HepG2 (cell line): Measurements from ENCODE around the gene NOX3. TPM values are rescaled to one million over a fixed set of nuclear protein-coding genes. Genes with fewer than 3 reads are reported as not detected.
A peak's percentile ranks its signal among the peaks of the same experiment; 100 is the strongest.

Source experiments
- ATAC-seq: fragments of 200-7000 bp; cut with Tn5 transposase; 3 replicates; pipeline ENCODE4 v1.9.1; 2020; ENCODE audit warnings: mild to moderate bottlenecking, moderate library complexity
- BruUV-seq: library from RNA; stranded (reverse); fragments of 400-500 nt; replicated peaks from 2 replicates; lab custom pipeline; 2021; lab: Mats Ljungman, UMichigan
- CTCF ChIA-PET: fragments of 300-600 bp; formaldehyde crosslinking; extraction: SDS; loops from one replicate; lab custom pipeline; 2021; ENCODE audit warnings: low total read pairs, inconsistent platforms, low intra/inter-chr PET ratio; lab: Yijun Ruan, JAX
- POLR2A ChIA-PET: fragments of 350-600 bp; sonication (Branson Sonifier 250); formaldehyde crosslinking; loops from one replicate; lab custom pipeline; 2020; ENCODE audit warnings: antibody characterized with exemption, inconsistent platforms; lab: Yijun Ruan, JAX
- DNase-seq: peaks from one replicate; pipeline ENCODE4 v3.0.0-alpha.2; 2015; ENCODE audit warnings: low spot score
- FAIRE-seq: peaks from 3 replicates; lab custom pipeline; 2011; peaks lifted over from hg19 to GRCh38; lab: Jason Lieb, UNC
- H2AFZ ChIP-seq: one replicate; pipeline ENCODE4 v1.6.1; 2011; ENCODE audit warnings: low read length, inconsistent platforms
- H3K27ac ChIP-seq: fragments of 300-600 bp; 3 replicates; pipeline ENCODE4 v1.8.0; 2011; ENCODE audit warnings: mixed run types, mild to moderate bottlenecking, mixed read lengths, low read length, inconsistent platforms; ENCODE audit not compliant: insufficient read depth; ENCODE audit errors: extremely low read length
- H3K27me3 ChIP-seq, 2 experiments: fragments of 200-600 bp in 1 of 2; 2 replicates in 1 of 2; 3 replicates in 1 of 2; pipeline versions ENCODE4 v1.6.0 to v1.8.0; 2011; ENCODE audit warnings: low read length in 2 of 2, mild to moderate bottlenecking in 2 of 2, moderate library complexity in 2 of 2, inconsistent platforms in 1 of 2; ENCODE audit not compliant: insufficient read depth in 2 of 2, control insufficient read depth in 1 of 2
- H3K36me3 ChIP-seq, 2 experiments: fragments of 200-600 bp in 1 of 2; replicated peaks in 1 of 2; 2 replicates in 1 of 2; 3 replicates in 1 of 2; pipeline versions ENCODE4 v1.5.1 to v1.8.0; 2011; ENCODE audit warnings: low read length in 2 of 2, inconsistent platforms in 1 of 2; ENCODE audit not compliant: insufficient read depth in 2 of 2, control insufficient read depth in 1 of 2
- H3K4me1 ChIP-seq: 2 replicates; pipeline ENCODE4 v1.5.1; 2012; ENCODE audit warnings: low read length, inconsistent platforms; ENCODE audit not compliant: insufficient read depth
- H3K4me2 ChIP-seq: 2 replicates; pipeline ENCODE4 v1.6.0; 2011; ENCODE audit warnings: low read depth, low read length, inconsistent platforms
- H3K4me3 ChIP-seq, 3 experiments: fragments of 200-600 bp in 1 of 3; sonication (generic), shearing (Covaris generic) in 1 of 3; replicated peaks in 1 of 3; 2 replicates each; pipeline ENCODE4 v1.5.1; 2011 to 2016; ENCODE audit warnings: low read length in 3 of 3, inconsistent platforms in 2 of 3, low read depth in 2 of 3, mild to moderate bottlenecking in 2 of 3, control low read depth in 1 of 3, mixed read lengths in 1 of 3; ENCODE audit not compliant: insufficient read depth in 1 of 3
- H3K79me2 ChIP-seq: one replicate; pipeline ENCODE4 v1.6.1; 2011; ENCODE audit warnings: low read length, inconsistent platforms; ENCODE audit not compliant: insufficient read depth
- H3K9ac ChIP-seq: 2 replicates; pipeline ENCODE4 v1.6.0; 2011; ENCODE audit warnings: mild to moderate bottlenecking, low read depth, low read length, inconsistent platforms; ENCODE audit not compliant: insufficient read depth
- H3K9me3 ChIP-seq: 2 replicates; pipeline ENCODE4 v1.5.1; 2012; ENCODE audit warnings: mild to moderate bottlenecking, low read length
- H4K20me1 ChIP-seq: 2 replicates; pipeline ENCODE4 v1.6.0; 2011; ENCODE audit warnings: inconsistent platforms, mild to moderate bottlenecking, low read length, moderate library complexity; ENCODE audit not compliant: insufficient read depth
- MAZ ChIP-seq, 2 experiments: sonication (generic) in 1 of 2; formaldehyde crosslinking in 1 of 2; IDR thresholded peaks; 2 replicates each; pipeline versions ENCODE4 v1.5.0 to v1.6.1; 2012 to 2020; ENCODE audit warnings: low read depth in 2 of 2, mild to moderate bottlenecking in 2 of 2, borderline replicate concordance in 1 of 2, improper control_type of control experiment in 1 of 2, low read length in 1 of 2, missing genetic modification reagents in 1 of 2, moderate library complexity in 1 of 2
- NR2F6 ChIP-seq, 2 experiments: IDR thresholded peaks; 2 replicates each; pipeline ENCODE4 v1.6.1; 2016; ENCODE audit warnings: antibody characterized with exemption in 1 of 2, mild to moderate bottlenecking in 1 of 2
- SAFB2 ChIP-seq: sonication (generic); formaldehyde crosslinking; IDR thresholded peaks from 2 replicates; pipeline ENCODE4 v1.5.1; 2020; ENCODE audit warnings: missing genetic modification reagents, low read depth, mild to moderate bottlenecking, borderline replicate concordance
- SIX4 ChIP-seq: sonication (generic); formaldehyde crosslinking; IDR thresholded peaks from 2 replicates; pipeline ENCODE4 v1.4.0; 2020; ENCODE audit warnings: missing genetic modification reagents
- ZNF34 ChIP-seq: sonication (generic); formaldehyde crosslinking; IDR thresholded peaks from 2 replicates; pipeline ENCODE4 v1.4.0; 2020; ENCODE audit warnings: mild to moderate bottlenecking, missing genetic modification reagents, borderline replicate concordance
- WGBS: methylation state at CpG from one replicate; pipeline ENCODE4 v1.1.6; 2017; ENCODE audit warnings: low lambda C conversion rate; 5-methylcytosine and 5-hydroxymethylcytosine counted together
- in situ Hi-C: cut with HindIII; loops from 2 replicates; pipeline ENCODE4 v1.10.0; 2017; ENCODE audit warnings: low pct_unique_long_range_greater_than_20kb; ENCODE audit not compliant: extremely low pct_ligation_motif_present
- intact Hi-C: fragments of 100-400 bp; cut with micrococcal nuclease; formaldehyde crosslinking; loops from one replicate; pipeline ENCODE4 v1.10.0; 2022; ENCODE audit not compliant: unreplicated experiment
- polyA plus RNA-seq, 8 experiments: library from polyadenylated mRNA; depleted of rRNA in 3 of 8; stranded (reverse) in 7 of 8; unstranded in 1 of 8; fragments of >200 nt; fragmentation: Illumina TruSeq in 4 of 8; extraction: Trizol in 4 of 8; gene quantifications; 2 replicates each; pipeline versions ENCODE4 v1.2.1 to v1.2.3, GENCODE V29; 2011 to 2016; ENCODE audit warnings: low read depth in 4 of 8, missing spikeins in 1 of 8, mixed read lengths in 1 of 8; ENCODE audit not compliant: insufficient read depth in 1 of 8
- total RNA-seq, 5 experiments: library from RNA; depleted of rRNA; stranded (reverse); fragments of >200 nt; fragmentation: Illumina TruSeq; extraction: Trizol; gene quantifications; 2 replicates each; pipeline ENCODE4 v1.2.3, GENCODE V29; 2016; ENCODE audit warnings: low read depth in 1 of 5
- TF ChIP-seq, protein P1 (sequence below): sonication (generic); formaldehyde crosslinking; IDR thresholded peaks from 2 replicates; pipeline ENCODE4 v1.4.0; 2020; ENCODE audit warnings: missing genetic modification reagents
- TF ChIP-seq, protein P2 (sequence below): sonication (generic); formaldehyde crosslinking; IDR thresholded peaks from 2 replicates; pipeline ENCODE4 v1.4.0; 2020; ENCODE audit warnings: mild to moderate bottlenecking, low read depth, missing genetic modification reagents
- TF ChIP-seq, protein P3 (sequence below): sonication (generic); formaldehyde crosslinking; IDR thresholded peaks from 2 replicates; pipeline ENCODE4 v1.9.0; 2021; ENCODE audit warnings: mild to moderate bottlenecking, missing genetic modification reagents

NOX3 gene
- total and polyA plus RNA-seq, 2 of the 13 experiments (the other 11 are each of a cell fraction or from before 2014, with no cell fraction given), result 0.09 to 0.18 TPM

DNA sequence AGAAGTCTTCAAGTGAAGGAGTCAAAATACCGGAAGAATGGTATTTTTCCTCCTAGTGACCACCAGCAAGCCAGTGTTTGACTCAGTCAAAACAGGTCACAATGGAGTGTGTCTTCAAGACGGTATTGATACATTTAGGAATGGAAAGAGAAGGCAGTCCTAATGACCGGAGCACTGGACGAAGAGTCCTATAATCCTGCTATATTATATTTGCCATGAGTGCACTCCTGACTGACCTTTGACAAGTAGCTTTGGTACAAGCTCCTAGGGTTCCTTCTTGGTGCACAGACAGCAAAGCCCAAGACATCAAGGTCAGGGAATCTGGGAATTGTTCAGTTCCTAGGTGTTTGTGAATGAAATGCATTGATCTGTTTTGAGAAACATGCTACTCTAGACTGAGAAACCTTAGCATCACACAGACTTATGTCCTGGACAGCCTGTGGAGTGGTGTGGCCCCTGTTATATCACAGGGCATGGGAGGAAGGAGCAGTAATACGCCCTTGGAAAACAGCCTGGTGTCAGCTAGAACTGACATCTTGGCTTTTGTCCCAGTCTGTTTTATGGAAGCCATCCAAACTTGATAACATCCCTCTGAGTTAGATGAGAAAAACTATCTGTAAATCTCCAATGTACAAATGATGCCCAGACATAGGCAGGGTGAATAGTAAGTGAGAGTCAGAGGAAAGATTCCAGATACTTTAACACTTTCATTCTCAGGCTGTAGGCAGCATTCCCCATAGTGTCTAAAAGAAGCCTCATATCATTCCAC lies 18.5 kb downstream of the NOX3 start:
- intact Hi-C loops (no loop called here), in situ Hi-C loops (no loop called here)
- Histone ChIP-seq H3K79me2 (no peaks in the 10 kb centered on the region), H3K27ac (no peak overlapping the region), H2AFZ (no peak overlapping the region), H3K27me3 (no peaks in the 10 kb centered on the region), H3K36me3 (no peaks in the 10 kb centered on the region), H3K4me1 (peaks cover 22% of the 10 kb centered on the region), H3K9ac (no peak overlapping the region), H4K20me1 (no peaks in the 10 kb centered on the region), H3K4me2 (no peak overlapping the region), H3K9me3 (no peaks in the 10 kb centered on the region), H3K4me3 (no peak overlapping the region)
- no TSS peak for BruUV-seq
- CTCF ChIA-PET, result no interaction called here
- POLR2A ChIA-PET, result interaction anchor here (1.2 kb wide), 1 partner anchor 49 kb away, joined by 3 read pairs; no protein-coding TSS in a partner anchor
- no peak for FAIRE-seq
- DNase-seq, result peak; percentile 31
- no peak for ATAC-seq
- 97% methylated on average over 5 of the region's 5 CpGs for WGBS
- no peak for TF ChIP-seq MAZ (IDR thresholded peaks at IDR 0.05; ENCODE audit: borderline replicate concordance, low read depth, low read length)
- 0 out of 2 replicates have a peak, but pooled peaks have one; percentile 28 for TF ChIP-seq MAZ (CRISPR knock-in tag; IDR thresholded peaks at IDR 0.05; ENCODE audit: low read depth)
- TF ChIP-seq, protein P1, sequence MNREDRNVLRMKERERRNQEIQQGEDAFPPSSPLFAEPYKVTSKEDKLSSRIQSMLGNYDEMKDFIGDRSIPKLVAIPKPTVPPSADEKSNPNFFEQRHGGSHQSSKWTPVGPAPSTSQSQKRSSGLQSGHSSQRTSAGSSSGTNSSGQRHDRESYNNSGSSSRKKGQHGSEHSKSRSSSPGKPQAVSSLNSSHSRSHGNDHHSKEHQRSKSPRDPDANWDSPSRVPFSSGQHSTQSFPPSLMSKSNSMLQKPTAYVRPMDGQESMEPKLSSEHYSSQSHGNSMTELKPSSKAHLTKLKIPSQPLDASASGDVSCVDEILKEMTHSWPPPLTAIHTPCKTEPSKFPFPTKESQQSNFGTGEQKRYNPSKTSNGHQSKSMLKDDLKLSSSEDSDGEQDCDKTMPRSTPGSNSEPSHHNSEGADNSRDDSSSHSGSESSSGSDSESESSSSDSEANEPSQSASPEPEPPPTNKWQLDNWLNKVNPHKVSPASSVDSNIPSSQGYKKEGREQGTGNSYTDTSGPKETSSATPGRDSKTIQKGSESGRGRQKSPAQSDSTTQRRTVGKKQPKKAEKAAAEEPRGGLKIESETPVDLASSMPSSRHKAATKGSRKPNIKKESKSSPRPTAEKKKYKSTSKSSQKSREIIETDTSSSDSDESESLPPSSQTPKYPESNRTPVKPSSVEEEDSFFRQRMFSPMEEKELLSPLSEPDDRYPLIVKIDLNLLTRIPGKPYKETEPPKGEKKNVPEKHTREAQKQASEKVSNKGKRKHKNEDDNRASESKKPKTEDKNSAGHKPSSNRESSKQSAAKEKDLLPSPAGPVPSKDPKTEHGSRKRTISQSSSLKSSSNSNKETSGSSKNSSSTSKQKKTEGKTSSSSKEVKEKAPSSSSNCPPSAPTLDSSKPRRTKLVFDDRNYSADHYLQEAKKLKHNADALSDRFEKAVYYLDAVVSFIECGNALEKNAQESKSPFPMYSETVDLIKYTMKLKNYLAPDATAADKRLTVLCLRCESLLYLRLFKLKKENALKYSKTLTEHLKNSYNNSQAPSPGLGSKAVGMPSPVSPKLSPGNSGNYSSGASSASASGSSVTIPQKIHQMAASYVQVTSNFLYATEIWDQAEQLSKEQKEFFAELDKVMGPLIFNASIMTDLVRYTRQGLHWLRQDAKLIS, result 0 out of 2 replicates have a peak, but pooled peaks have one; percentile 40
- TF ChIP-seq, protein P2, sequence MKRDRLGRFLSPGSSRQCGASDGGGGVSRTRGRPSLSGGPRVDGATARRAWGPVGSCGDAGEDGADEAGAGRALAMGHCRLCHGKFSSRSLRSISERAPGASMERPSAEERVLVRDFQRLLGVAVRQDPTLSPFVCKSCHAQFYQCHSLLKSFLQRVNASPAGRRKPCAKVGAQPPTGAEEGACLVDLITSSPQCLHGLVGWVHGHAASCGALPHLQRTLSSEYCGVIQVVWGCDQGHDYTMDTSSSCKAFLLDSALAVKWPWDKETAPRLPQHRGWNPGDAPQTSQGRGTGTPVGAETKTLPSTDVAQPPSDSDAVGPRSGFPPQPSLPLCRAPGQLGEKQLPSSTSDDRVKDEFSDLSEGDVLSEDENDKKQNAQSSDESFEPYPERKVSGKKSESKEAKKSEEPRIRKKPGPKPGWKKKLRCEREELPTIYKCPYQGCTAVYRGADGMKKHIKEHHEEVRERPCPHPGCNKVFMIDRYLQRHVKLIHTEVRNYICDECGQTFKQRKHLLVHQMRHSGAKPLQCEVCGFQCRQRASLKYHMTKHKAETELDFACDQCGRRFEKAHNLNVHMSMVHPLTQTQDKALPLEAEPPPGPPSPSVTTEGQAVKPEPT (CRISPR knock-in tag), result 0 out of 2 replicates have a peak, but pooled peaks have one; percentile 44
- TF ChIP-seq ZNF34 (CRISPR knock-in tag), result 0 out of 2 replicates have a peak, but pooled peaks have one; percentile 42
- no peak for TF ChIP-seq NR2F6 (IDR thresholded peaks at IDR 0.05)
- TF ChIP-seq NR2F6 (CRISPR knock-in tag; IDR thresholded peaks at IDR 0.05), result 0 out of 2 replicates have a peak, but pooled peaks have one; percentile 14
- TF ChIP-seq, protein P3, sequence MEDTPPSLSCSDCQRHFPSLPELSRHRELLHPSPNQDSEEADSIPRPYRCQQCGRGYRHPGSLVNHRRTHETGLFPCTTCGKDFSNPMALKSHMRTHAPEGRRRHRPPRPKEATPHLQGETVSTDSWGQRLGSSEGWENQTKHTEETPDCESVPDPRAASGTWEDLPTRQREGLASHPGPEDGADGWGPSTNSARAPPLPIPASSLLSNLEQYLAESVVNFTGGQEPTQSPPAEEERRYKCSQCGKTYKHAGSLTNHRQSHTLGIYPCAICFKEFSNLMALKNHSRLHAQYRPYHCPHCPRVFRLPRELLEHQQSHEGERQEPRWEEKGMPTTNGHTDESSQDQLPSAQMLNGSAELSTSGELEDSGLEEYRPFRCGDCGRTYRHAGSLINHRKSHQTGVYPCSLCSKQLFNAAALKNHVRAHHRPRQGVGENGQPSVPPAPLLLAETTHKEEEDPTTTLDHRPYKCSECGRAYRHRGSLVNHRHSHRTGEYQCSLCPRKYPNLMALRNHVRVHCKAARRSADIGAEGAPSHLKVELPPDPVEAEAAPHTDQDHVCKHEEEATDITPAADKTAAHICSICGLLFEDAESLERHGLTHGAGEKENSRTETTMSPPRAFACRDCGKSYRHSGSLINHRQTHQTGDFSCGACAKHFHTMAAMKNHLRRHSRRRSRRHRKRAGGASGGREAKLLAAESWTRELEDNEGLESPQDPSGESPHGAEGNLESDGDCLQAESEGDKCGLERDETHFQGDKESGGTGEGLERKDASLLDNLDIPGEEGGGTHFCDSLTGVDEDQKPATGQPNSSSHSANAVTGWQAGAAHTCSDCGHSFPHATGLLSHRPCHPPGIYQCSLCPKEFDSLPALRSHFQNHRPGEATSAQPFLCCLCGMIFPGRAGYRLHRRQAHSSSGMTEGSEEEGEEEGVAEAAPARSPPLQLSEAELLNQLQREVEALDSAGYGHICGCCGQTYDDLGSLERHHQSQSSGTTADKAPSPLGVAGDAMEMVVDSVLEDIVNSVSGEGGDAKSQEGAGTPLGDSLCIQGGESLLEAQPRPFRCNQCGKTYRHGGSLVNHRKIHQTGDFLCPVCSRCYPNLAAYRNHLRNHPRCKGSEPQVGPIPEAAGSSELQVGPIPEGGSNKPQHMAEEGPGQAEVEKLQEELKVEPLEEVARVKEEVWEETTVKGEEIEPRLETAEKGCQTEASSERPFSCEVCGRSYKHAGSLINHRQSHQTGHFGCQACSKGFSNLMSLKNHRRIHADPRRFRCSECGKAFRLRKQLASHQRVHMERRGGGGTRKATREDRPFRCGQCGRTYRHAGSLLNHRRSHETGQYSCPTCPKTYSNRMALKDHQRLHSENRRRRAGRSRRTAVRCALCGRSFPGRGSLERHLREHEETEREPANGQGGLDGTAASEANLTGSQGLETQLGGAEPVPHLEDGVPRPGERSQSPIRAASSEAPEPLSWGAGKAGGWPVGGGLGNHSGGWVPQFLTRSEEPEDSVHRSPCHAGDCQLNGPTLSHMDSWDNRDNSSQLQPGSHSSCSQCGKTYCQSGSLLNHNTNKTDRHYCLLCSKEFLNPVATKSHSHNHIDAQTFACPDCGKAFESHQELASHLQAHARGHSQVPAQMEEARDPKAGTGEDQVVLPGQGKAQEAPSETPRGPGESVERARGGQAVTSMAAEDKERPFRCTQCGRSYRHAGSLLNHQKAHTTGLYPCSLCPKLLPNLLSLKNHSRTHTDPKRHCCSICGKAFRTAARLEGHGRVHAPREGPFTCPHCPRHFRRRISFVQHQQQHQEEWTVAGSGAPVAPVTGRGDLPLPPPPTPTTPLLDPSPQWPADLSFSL (CRISPR knock-in tag), result no peak
- TF ChIP-seq SIX4 (CRISPR knock-in tag), result no peak
- no peak for TF ChIP-seq SAFB2 (CRISPR knock-in tag)
